Measurements from ENCODE around the gene ATP10A. TPM values are rescaled to one million over a fixed set of nuclear protein-coding genes. Genes with fewer than 3 reads are reported as not detected.

The ATP10A gene
- total RNA-seq, 1 donor from 2014 or later: 6.8 TPM

- Mint-ChIP-seq H3K27me3 (ENCODE audit: low read depth) (no peaks in the 10 kb centered on the region), H3K36me3 (ENCODE audit: low read depth) (no peaks in the 10 kb centered on the region), H3K9me3 (peaks cover 3% of the 10 kb centered on the region), H3K4me3 (no peak overlapping the region), H3K27ac (ENCODE audit: unreplicated experiment) (peak overlapping the region; percentile 58), H3K4me1 (no peaks in the 10 kb centered on the region)
- no peak for DNase-seq (ENCODE audit: low read depth, low spot score)
- TF ChIP-seq CTCF (conservative IDR thresholded peaks at IDR 0.05): no peak
Observed at GRCh38 chr15:25909325-25909724, 46.2 kb upstream of the ATP10A start.

- Mint-ChIP-seq H3K4me1 (peaks cover 5% of the 10 kb centered on the region), H3K27ac (ENCODE audit: unreplicated experiment) (no peak overlapping the region), H3K36me3 (ENCODE audit: low read depth) (no peaks in the 10 kb centered on the region), H3K27me3 (ENCODE audit: low read depth) (no peaks in the 10 kb centered on the region), H3K4me3 (no peak overlapping the region), H3K9me3 (no peaks in the 10 kb centered on the region)
- no peak for DNase-seq (ENCODE audit: low read depth, low spot score)
- no peak for TF ChIP-seq CTCF (conservative IDR thresholded peaks at IDR 0.05)
Observed at GRCh38 chr15:25905140-25905539, 42.0 kb upstream of the ATP10A start.

GRCh38 chr15:25903024-25903581 is 40.0 kb upstream of the ATP10A start:
- no peaks in the 10 kb centered on the region for H3K9me3 Mint-ChIP-seq
- H3K27me3 Mint-ChIP-seq (ENCODE audit: low read depth): no peaks in the 10 kb centered on the region
- H3K4me1 Mint-ChIP-seq: peaks cover 5% of the 10 kb centered on the region
- DNase-seq (ENCODE audit: low read depth, low spot score): no peak
- no peak for TF ChIP-seq CTCF (conservative IDR thresholded peaks at IDR 0.05)
- H3K4me3 Mint-ChIP-seq: no peak overlapping the region
- H3K36me3 Mint-ChIP-seq (ENCODE audit: low read depth): no peaks in the 10 kb centered on the region
- H3K27ac Mint-ChIP-seq (ENCODE audit: unreplicated experiment): peak overlapping the region; percentile 28

- peaks cover 5% of the 10 kb centered on the region for H3K4me1 Mint-ChIP-seq
- no peak for DNase-seq (ENCODE audit: low read depth, low spot score)
- H3K27ac Mint-ChIP-seq (ENCODE audit: unreplicated experiment): no peak overlapping the region
- no peak overlapping the region for H3K4me3 Mint-ChIP-seq
- no peaks in the 10 kb centered on the region for H3K36me3 Mint-ChIP-seq (ENCODE audit: low read depth)
- no peaks in the 10 kb centered on the region for H3K9me3 Mint-ChIP-seq
- no peak for TF ChIP-seq CTCF (conservative IDR thresholded peaks at IDR 0.05)
- H3K27me3 Mint-ChIP-seq (ENCODE audit: low read depth): no peaks in the 10 kb centered on the region
Observed at GRCh38 chr15:25901811-25902605, 38.9 kb upstream of the ATP10A start.

GRCh38 chr15:25900901-25901300 is 37.8 kb upstream of the ATP10A start:
- H3K9me3 Mint-ChIP-seq: no peaks in the 10 kb centered on the region
- no peak for DNase-seq (ENCODE audit: low read depth, low spot score)
- no peaks in the 10 kb centered on the region for H3K36me3 Mint-ChIP-seq (ENCODE audit: low read depth)
- no peak overlapping the region for H3K27ac Mint-ChIP-seq (ENCODE audit: unreplicated experiment)
- H3K4me1 Mint-ChIP-seq: peaks cover 5% of the 10 kb centered on the region
- H3K27me3 Mint-ChIP-seq (ENCODE audit: low read depth): no peaks in the 10 kb centered on the region
- H3K4me3 Mint-ChIP-seq: no peak overlapping the region
- TF ChIP-seq CTCF (conservative IDR thresholded peaks at IDR 0.05): no peak

All from neural crest cell (in vitro differentiated cells).